KMS-11 (cell line): Measurements from ENCODE around the gene ADSL.

Source experiments
- H2AFZ ChIP-seq: fragments of 200-600 bp; sonication (generic); 2 replicates; pipeline ENCODE4 v1.6.1; 2016; ENCODE audit warnings: antibody characterized with exemption, mixed run types, low read depth
- H3K27ac ChIP-seq: fragments of 200-600 bp; sonication (generic); 2 replicates; pipeline ENCODE4 v1.6.1; 2016; ENCODE audit warnings: mild to moderate bottlenecking, mixed run types
- H3K27me3 ChIP-seq: fragments of 200-600 bp; sonication (generic); 2 replicates; pipeline ENCODE4 v1.6.1; 2017; ENCODE audit warnings: mild to moderate bottlenecking, low read depth, mixed run types, moderate library complexity; ENCODE audit not compliant: insufficient read depth
- H3K36me3 ChIP-seq: fragments of 200-600 bp; sonication (generic); 2 replicates; pipeline ENCODE4 v1.6.1; 2017; ENCODE audit warnings: mild to moderate bottlenecking, mixed run types; ENCODE audit not compliant: insufficient read depth
- H3K4me1 ChIP-seq: fragments of 200-600 bp; sonication (generic); 2 replicates; pipeline ENCODE4 v1.6.1; 2016; ENCODE audit warnings: mild to moderate bottlenecking, low read depth, mixed run types; ENCODE audit not compliant: poor library complexity, severe bottlenecking
- H3K4me2 ChIP-seq: fragments of 200-600 bp; sonication (generic); 2 replicates; pipeline ENCODE4 v1.7.0; 2016; ENCODE audit warnings: mild to moderate bottlenecking, mixed run types
- H3K4me3 ChIP-seq: fragments of 200-600 bp; sonication (generic); IDR thresholded peaks from 2 replicates; pipeline ENCODE4 v1.6.1; 2017; ENCODE audit warnings: low read depth, low read length, mixed read lengths; ENCODE audit not compliant: insufficient read depth
- H3K79me2 ChIP-seq: fragments of 200-600 bp; sonication (generic); 2 replicates; pipeline ENCODE4 v1.6.1; 2016; ENCODE audit warnings: low read depth, mixed run types; ENCODE audit not compliant: insufficient read depth
- H3K9ac ChIP-seq: fragments of 200-600 bp; sonication (generic); 2 replicates; pipeline ENCODE4 v1.6.1; 2016; ENCODE audit warnings: mild to moderate bottlenecking, mixed run types
- H4K20me1 ChIP-seq: fragments of 200-600 bp; sonication (generic); 2 replicates; pipeline ENCODE4 v1.6.1; 2016; ENCODE audit warnings: mild to moderate bottlenecking, mixed run types; ENCODE audit not compliant: insufficient read depth
- TF ChIP-seq, protein P1 (sequence below): fragments of 200-600 bp; sonication (generic); conservative IDR thresholded peaks from 2 replicates; pipeline ENCODE4 v1.6.1; 2017; ENCODE audit warnings: low read depth, mild to moderate bottlenecking, antibody characterized with exemption, low read length, moderate library complexity, mixed read lengths

Gene ADSL

GRCh38 chr22:40387746-40388145 lies 41.4 kb downstream of the ADSL start:
- no peaks in the 10 kb centered on the region for H3K79me2 ChIP-seq
- H3K27me3 ChIP-seq = no peaks in the 10 kb centered on the region
- TF ChIP-seq, protein P1, sequence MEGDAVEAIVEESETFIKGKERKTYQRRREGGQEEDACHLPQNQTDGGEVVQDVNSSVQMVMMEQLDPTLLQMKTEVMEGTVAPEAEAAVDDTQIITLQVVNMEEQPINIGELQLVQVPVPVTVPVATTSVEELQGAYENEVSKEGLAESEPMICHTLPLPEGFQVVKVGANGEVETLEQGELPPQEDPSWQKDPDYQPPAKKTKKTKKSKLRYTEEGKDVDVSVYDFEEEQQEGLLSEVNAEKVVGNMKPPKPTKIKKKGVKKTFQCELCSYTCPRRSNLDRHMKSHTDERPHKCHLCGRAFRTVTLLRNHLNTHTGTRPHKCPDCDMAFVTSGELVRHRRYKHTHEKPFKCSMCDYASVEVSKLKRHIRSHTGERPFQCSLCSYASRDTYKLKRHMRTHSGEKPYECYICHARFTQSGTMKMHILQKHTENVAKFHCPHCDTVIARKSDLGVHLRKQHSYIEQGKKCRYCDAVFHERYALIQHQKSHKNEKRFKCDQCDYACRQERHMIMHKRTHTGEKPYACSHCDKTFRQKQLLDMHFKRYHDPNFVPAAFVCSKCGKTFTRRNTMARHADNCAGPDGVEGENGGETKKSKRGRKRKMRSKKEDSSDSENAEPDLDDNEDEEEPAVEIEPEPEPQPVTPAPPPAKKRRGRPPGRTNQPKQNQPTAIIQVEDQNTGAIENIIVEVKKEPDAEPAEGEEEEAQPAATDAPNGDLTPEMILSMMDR = no peak
- H4K20me1 ChIP-seq = no peaks in the 10 kb centered on the region
- no peak overlapping the region for H3K4me2 ChIP-seq
- no peaks in the 10 kb centered on the region for H3K36me3 ChIP-seq
- H3K4me1 ChIP-seq = no peaks in the 10 kb centered on the region
- H3K4me3 ChIP-seq = no peak overlapping the region
- no peak overlapping the region for H3K27ac ChIP-seq
- H3K9ac ChIP-seq = no peak overlapping the region
- no peak overlapping the region for H2AFZ ChIP-seq

DNA sequence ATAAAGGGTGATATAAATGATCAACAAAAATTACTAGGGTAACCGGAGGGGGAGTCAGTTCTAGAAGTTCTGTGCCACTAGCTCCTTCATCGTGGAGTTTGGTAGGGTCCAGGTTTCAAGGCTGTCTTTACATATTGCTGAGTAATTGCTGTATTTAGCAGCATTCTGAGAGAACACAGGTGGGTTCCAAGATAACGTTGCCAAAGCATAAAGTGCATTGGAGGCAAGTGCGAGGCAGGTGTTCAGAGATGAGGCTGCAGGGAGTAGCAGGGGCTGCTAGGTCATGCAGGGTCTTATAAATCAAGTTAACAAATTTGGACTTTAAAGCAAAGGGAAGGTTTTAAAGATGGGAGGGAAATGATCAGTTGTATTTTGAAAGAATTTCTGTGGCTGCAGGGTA lies 41.9 kb downstream of the ADSL start:
- Histone ChIP-seq H3K4me2 (no peak overlapping the region), H3K36me3 (no peaks in the 10 kb centered on the region), H3K79me2 (no peaks in the 10 kb centered on the region), H3K4me1 (no peaks in the 10 kb centered on the region), H3K9ac (no peak overlapping the region), H3K4me3 (no peak overlapping the region), H2AFZ (no peak overlapping the region), H3K27ac (no peak overlapping the region), H3K27me3 (no peaks in the 10 kb centered on the region), H4K20me1 (no peaks in the 10 kb centered on the region)
- TF ChIP-seq, protein P1 = no peak

GRCh38 chr22:40391417-40391816 lies 45.1 kb downstream of the ADSL start:
- H3K4me3 ChIP-seq = no peak overlapping the region
- no peak overlapping the region for H3K27ac ChIP-seq
- no peaks in the 10 kb centered on the region for H3K4me1 ChIP-seq
- no peak overlapping the region for H3K9ac ChIP-seq
- no peaks in the 10 kb centered on the region for H4K20me1 ChIP-seq
- H2AFZ ChIP-seq = no peak overlapping the region
- no peaks in the 10 kb centered on the region for H3K36me3 ChIP-seq
- no peaks in the 10 kb centered on the region for H3K79me2 ChIP-seq
- no peak overlapping the region for H3K4me2 ChIP-seq
- no peaks in the 10 kb centered on the region for H3K27me3 ChIP-seq
- TF ChIP-seq, protein P1 = no peak

GRCh38 chr22:40392618-40393017 lies 46.3 kb downstream of the ADSL start:
- no peak overlapping the region for H3K27ac ChIP-seq
- H3K36me3 ChIP-seq = no peaks in the 10 kb centered on the region
- no peak overlapping the region for H2AFZ ChIP-seq
- TF ChIP-seq, protein P1 = no peak
- no peak overlapping the region for H3K9ac ChIP-seq
- no peaks in the 10 kb centered on the region for H3K27me3 ChIP-seq
- H4K20me1 ChIP-seq = no peaks in the 10 kb centered on the region
- no peak overlapping the region for H3K4me2 ChIP-seq
- H3K4me3 ChIP-seq = no peak overlapping the region
- H3K4me1 ChIP-seq = no peaks in the 10 kb centered on the region
- H3K79me2 ChIP-seq = no peaks in the 10 kb centered on the region
